GM18502 (cell line): ENCODE data around the gene CDH24.

ENCODE experiments used
- ATAC-seq: cut with Tn5 transposase; IDR thresholded peaks from one replicate; pipeline ENCODE4 v1.9.1; 2021; ENCODE audit warnings: mild to moderate bottlenecking; ENCODE audit not compliant: unreplicated experiment, poor library complexity

CDH24 gene

DNA sequence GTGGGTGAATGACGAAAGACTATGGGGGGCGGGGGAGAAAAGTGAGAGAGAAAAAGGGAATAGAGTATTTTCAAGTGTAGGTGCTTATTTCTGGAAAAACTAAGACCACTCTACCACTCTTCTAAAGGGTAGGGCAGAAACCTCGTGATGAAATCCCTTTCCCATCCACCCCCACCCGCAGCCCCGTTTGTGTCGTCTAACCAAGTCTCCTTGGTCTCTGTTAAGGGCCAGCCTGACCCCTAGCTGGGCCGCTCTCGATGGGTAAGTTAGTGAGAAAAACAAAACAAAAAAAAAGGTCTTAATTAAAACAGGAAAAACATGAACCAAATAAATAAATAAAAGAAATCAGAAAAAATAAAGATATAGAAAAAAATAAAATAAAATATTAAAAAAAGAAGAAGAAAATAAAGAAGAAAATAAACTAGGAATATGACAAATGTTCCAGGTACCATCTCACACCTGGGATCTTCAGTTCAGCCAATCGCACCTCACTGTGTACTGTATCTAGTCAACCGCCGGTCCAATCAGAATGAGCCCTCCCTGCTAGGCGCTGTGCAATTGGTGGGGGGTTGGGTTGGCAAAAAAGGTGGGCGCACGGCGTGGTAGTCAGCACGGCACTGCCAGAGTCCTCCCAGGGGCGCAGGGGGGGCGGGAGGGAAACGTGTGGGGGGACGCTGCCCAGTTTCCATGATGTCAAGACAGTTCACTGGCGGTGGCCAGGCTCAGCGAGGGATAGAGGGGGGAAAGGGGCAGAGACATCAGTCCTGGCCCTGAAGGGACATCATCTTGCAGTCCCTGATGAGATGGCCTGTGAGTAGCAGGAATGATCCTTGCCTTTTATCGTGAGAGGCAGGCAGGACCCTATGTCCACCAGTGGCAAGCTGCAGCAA is 9.8 kb upstream of the CDH24 start:
- ATAC-seq, result no peak

DNA sequence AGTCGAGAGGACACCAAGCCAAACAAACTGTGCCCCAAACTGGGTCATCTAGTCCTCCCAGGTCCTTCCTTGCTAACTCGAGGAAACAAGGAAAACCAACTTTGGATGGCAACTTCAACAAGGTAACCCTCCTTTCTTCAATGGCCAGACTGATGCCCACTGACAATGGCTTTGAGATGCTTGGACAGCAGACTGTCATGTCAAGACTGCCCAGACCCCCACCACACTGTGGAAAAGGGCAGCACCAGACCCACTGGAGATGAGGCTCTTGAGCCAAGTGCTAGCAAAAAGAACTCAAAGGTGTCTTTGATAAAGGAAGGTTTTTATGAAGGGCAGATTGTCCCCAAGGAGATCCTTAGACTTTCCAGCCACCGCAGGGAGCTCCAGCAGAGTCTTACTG is 9.0 kb upstream of the CDH24 start:
- no peak for ATAC-seq

DNA sequence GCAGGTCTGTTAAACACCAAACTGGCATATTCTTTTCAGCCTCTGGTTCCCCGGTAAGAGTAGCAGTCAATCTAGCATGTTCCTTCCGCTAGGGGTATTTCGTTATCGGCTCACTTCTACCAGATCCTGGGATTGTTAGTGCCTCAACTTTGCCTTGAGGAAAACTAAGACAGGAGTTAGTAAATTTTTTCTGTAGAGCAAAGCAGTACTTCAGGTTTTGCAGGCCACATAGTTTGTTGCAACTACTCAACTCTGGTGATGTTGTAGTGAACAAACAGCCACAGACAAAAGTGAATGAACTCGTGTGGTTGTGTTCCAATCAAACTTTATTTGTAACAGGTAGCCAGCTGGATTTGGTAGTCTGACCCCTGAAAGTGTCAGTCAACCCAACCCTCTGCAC is 6.3 kb upstream of the CDH24 start:
- no peak for ATAC-seq

DNA sequence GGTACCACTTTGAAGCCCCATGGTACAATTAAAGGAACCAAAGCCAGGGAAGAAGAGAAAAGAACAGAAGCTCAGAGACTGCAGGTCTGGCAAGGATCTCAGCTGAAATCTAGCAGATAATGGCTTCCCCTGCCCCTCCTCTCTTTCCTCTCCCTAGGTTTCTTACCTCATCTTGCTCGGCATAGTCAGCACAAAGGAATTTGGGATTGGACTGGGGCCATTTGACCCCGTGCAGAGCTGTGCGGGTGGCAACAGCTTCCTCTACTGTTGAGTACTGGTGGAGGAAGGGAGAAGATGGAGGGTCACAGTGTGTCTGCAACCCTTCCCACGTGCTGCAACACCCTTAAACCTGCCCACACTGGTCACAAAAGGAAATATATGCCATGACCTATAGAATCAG is 4.7 kb upstream of the CDH24 start:
- ATAC-seq, result no peak

DNA sequence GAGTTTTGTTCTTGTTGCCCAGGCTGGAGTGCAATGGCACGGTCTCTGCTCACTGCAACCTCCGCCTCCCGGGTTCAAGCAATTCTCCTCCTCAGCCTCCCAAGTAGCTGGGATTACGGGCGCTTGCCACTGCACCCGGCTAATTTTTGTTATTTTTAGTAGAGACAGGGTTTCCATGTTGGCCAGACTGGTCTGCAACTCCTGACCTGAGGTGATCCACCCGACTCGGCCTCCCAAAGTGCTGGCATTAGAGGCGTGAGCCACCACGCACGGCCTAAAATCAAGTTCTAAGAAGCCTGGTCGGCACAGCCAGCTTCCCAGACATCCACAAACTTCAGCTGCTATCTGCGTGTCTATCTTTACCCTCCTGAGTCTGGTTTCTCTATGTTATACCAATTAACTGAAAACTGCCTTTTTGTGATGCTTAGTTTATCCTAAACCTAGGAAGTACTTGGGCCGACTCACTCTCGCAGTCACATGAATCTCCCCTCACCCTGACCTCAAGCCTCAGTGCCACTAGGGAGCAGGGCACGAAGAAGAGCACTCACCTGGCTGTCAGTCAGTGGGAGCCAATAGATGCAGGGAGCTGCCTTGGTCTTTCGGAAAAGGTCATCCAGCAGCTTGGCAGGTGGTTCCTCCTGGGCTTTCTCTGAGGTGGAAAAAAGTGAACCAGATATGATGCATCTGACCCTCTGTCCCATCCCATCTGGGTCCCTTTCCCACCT is 3.4 kb upstream of the CDH24 start:
- no peak for ATAC-seq

DNA sequence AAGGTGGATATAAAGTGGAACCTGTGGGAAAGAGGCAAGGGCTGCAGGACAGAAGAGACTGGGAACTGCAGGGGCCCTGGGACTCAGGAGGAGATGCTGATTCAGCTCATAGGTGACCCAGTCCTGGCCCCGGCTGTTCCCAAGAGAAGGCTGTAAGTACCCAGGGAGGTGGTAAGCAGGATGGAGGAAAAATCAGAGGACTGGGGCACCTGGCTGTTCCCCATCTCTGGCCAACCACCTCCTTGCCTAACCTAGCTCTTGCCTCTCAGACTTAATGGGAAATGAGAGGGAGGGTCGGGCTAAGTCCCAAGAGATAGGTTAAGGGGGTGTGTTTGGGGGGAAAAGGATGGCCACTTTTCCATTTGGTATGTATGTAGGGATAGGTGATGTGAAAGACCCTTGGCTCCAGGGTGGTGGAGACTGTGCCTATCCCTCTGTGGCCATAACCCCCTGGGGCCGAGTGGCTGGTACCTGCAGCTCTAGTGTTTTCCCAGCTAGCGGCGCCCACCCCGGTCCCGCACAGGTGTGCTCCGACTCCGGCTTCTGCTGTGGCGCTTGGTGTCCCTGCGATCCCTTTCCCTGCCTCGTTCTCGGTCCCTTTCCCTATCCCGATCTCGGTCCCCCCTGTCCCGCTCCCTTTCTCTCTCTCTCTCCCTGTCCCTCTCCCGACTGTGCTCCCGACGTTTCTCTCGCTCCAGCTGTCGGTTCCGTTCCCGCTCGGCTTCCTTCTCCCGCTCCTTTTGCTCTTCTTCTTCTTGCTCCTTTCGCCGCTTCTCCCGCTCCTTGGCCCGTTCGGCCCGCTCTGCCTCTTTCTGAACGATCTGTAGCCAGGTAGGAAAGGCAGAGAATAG is 1.6 kb upstream of the CDH24 start:
- no peak for ATAC-seq

DNA sequence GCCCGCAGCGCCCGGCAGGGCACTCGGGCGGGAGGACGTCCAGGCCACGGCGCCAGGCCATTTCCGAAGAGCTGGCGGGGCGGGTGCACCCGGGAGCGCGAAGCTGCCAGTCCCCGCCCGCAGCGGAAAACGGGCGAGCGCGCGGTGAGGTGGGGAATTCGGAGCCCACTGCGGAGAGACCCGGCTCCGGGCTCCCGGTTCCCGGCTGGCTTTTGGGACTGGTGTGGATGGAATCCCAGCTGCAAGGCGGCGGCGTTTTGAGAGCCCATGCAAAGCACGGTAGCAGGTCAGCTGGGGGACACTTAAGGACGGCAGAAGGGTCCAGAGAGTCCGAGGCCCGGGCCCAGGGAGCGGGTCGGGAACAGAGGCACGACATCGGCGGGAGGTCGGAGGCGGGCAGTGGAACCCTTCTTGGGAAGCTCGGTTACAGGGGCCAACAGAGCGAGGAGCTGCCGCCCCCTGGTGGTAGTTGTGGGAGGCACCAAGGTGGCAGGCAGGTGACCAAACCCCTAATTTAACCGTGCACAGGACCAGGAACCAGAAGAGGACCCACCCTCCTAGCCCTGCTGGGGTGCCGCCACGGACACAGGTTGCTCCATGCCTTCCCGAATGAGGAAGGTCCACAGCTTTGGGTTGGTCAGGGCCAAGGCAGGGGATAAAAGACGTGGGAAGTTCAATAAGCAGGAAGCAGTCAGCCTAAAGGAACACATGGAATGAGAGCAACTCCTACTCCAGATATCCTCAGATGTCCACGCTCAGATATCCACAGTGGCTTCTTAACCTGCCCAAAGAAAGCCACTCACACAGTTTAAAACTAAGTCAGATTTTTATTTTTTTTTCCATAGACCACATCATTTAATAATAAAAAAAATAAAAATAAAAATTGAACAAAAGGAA is 685 bp upstream of the CDH24 start:
- peak; percentile 75 for ATAC-seq

DNA sequence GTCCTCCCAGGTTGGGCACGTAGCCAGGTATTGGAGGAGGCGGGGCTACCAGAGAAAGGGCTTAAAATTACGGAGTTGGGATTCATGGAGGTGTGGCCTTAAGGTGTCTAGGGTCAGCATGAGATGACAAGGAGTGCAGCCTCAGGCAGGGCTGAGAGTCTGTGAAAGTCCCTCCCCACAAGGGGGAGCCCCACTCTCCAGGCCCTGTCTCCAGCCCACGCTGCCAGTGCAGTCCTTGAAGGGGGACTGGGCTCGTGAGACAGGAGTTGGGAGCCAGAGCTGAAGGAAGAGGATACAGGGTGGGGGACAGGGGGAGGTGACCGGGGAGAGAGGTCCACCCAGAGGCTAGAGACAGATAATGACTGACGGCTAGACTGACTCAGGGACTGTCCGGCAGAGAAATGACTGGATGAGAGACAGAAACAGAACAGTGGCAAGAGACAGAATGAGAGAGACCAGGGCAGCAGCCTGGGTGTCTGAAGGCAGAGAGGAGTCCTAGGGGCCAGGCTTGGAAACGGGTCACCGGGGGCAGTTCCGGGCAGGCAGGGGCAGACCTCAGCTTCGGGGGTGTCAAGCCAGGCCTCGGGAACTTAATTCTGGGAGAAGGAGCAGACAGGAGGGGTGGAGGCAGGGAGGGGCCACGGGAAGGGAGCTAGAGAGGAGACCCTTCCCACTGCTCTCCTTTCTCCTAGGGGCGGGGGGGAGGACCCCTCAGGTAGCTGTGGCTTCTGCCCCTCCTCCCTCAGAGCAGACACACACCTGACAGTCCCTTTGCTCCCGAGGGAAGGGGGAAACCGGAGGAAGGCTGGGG is 970 bp downstream of the CDH24 start:
- peak; percentile 57 for ATAC-seq

DNA sequence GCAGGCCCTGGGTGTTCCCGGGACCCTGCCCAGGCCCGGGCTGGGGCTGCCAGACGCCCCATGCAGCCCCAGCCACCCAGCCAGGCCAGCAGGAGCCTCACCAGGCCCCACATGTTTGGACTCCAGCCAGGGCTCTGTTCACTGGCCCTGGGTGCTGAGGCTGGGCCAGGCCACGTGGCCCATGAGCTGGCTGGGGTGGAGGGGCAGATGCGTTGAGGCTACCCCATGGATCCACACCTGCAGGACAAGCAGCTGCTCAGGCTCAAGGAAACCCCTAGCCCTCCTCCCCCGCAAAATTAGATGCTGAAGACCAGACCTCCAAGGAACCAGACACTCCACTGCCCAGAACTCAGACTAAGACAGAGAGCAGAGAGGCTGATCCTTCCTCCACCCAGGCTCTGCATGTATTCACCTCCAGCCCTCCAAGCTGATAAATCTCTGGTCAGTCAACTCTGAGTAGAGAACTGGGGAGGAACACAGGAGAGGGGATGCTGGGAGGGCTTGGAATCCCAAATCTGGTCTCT is 1.6 kb downstream of the CDH24 start:
- ATAC-seq, result no peak

DNA sequence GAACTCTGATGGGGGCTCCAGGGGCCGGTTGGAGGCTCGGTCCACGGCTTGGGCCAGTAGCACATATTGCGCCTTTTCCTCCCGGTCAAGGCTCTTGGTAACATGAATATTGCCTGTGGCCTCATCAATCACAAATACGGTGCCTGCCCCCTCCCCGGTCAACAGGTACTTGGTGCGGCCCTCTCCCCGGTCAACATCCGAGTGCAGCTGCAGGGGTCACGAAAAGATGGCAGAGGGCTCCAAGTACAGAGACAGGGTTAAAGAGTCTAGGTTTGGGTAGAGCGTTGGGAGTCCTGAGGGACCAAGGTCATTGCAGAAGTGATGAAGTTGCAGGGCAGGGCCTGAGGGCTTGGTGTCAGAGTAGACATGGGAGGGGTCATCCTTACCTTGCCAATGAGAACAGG is 2.2 kb downstream of the CDH24 start:
- ATAC-seq, result no peak

DNA sequence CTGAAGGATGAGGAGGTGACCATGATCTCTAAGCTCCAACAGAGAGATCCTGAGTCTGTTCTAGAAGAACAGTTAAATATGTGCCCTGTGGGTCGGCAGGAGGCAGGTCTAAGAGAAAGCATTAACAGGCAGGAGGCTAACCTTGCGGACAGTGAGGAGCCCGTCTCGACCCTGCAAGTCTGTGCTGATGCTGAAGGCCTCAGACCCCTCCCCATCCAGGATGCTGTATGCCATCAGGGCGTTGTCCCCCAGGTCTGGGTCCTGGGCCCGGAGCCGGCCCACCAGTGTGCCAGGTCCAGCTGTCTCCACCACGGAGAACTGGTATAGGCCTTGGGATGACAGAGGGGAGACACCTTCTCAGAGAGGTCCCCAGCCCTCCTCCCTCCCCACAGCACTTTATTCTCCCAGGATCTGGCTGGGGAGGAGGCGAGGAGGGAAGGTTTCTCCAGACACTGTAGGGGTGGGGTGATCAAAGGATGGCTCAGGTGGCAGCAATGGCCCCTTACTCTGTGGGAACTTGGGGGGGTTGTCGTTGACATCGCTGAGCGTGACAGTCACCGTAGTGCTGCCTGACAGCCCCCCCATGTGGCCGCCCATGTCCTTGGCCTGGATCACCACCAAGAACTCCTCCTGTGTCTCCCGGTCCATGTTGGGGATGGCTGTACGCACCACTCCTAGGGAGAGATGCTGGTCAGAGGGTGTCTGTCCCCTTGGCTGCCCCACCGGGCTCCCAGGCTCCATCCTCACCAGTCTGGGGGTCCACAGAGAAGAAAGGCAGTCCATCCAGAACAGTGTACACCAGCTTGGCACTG is 3.1 kb downstream of the CDH24 start:
- no peak for ATAC-seq

DNA sequence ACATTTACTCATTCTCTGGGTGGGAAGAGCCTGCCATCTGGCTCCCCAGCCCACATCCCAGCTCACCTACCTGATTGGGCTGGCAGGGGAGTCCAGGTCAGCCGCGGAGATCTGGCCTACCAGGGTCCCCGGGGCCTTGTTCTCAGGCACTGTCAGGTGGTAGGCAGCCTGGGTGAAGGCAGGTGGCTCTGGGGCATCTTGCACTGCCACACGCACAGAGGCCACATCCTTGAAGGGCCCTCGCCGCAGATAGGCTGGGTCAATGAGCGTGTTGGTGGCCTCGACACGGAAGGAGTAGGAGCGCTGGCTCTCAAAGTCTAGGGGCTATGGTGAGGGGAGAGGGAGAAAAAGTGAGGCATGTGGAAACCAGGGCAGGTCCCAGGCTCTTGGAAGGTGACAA is 3.9 kb downstream of the CDH24 start:
- ATAC-seq, result no peak

DNA sequence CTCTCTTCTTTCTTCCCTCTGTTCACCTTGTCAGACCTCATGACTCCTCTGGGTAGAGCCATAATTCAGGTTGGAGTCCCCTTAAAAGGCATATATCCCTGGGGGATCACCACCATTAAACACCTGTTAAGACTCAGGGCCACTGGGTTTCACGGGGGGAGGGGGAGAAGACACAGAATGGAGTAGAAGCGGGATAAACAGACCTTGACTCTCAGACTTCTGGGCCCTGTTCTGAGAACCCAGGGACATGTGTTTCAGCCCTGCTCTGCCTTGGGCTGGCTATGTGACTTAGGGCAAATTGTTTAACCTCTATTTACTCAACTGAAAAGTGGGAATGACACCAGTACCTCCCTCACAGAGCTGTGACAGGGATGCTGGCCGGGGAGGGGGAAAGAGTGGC is 4.6 kb downstream of the CDH24 start:
- no peak for ATAC-seq

DNA sequence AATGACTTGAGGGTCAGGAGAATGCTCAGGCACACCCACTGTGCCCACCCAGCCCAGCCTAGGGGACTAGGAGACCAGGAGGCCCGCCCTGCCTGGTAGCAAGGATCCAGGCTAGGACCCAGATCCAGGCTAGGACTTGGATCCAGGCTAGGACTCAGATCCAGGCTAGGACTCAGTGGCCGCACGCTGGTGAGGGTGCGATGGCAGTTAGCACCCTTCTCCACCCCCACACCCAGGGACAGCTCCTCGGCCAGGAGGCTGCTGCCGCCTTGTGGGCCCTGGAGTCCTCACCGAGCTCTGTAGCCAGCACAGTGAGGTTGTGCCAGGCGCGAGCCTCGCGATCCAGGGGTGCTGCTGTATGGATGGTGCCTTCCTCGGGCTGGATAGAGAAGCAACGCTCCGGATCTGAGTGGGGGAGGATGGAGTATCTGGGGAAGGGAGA is 5.1 kb downstream of the CDH24 start:
- ATAC-seq, result no peak

DNA sequence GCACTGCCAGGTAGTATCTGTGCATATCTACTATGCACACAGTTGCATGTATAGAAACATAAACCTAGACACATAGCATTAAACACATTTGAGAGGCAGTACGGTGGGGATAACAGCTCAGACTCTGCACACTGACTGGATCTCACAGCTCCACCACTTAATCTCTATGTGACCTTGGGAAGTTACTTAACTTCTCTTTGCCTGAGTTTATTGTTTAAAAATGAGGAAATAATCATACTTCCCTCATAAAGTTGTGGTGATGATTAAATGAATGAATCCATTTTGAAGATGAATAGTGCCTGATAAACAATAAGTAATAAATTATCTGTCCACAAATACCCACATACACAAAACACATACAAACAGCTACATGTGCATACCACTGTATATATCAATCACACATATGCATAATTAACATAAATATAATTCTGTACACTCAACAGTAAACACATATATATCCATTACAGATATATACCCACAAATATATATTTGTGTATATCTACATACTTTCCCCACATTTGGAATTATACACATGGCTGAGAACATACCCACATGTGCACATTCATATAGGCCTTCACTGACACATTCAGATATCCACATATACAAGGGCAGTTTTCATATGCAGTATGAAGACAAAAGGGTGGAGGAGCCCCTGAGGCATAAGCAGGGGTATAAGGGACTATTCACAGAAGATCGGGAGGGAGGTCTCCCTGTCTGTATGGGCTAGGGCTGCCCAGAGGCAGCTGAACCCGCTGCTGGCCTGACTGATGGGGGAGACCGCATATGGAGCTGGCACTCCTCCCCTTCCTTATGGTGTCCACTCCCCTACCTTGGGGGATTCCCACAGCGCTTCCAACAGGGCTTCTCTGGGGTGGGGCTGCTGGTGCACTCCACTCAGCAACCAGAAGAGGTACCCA is 5.9 kb downstream of the CDH24 start:
- ATAC-seq, result no peak

DNA sequence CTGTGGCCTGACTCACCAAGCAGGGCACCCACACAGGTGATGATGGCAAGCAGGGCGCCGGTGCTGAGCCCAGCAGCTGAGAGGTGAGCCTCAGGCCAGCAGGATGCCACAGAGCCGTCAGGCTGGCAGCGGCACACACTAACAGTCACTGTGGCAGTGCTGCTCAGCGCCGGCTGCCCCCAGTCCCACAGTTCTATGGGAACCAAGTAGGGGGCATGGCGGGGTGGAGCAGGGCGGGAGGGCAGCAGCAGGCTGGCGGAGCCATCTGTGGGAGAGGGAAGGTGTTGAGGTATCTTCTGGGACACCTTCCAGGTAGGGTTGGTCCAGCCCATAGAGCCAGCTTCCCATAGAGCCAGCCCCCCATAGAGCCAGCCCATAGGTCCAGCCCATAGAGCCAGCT is 8.3 kb downstream of the CDH24 start:
- no peak for ATAC-seq
